Suprapubic skin (tissue), 4 donors: ENCODE data around the gene USF2.

ENCODE experiments used
- POLR2A ChIP-seq, 2 donors: fragments of 450-650 bp; IDR thresholded peaks; one replicate each; pipeline ENCODE4 v1.6.1; 2017; ENCODE audit warnings: antibody characterized with exemption in 2 of 2, mild to moderate bottlenecking in 2 of 2, moderate library complexity in 2 of 2
- POLR2AphosphoS5 ChIP-seq, 3 donors: sonication (generic); formaldehyde crosslinking; IDR thresholded peaks; one replicate each; pipeline ENCODE4 v1.6.1; 2017; ENCODE audit warnings: antibody characterized with exemption in 3 of 3
- TF ChIP-seq, protein P1 (sequence below), 2 donors: fragments of 200-600 bp in 1 of 2; fragments of 450-650 bp in 1 of 2; sonication (generic) in 1 of 2; IDR thresholded peaks; one replicate each; pipeline ENCODE4 v1.5.1; 2016 to 2019; ENCODE audit warnings: antibody characterized with exemption in 2 of 2, mild to moderate bottlenecking in 1 of 2, moderate library complexity in 1 of 2

DNA sequence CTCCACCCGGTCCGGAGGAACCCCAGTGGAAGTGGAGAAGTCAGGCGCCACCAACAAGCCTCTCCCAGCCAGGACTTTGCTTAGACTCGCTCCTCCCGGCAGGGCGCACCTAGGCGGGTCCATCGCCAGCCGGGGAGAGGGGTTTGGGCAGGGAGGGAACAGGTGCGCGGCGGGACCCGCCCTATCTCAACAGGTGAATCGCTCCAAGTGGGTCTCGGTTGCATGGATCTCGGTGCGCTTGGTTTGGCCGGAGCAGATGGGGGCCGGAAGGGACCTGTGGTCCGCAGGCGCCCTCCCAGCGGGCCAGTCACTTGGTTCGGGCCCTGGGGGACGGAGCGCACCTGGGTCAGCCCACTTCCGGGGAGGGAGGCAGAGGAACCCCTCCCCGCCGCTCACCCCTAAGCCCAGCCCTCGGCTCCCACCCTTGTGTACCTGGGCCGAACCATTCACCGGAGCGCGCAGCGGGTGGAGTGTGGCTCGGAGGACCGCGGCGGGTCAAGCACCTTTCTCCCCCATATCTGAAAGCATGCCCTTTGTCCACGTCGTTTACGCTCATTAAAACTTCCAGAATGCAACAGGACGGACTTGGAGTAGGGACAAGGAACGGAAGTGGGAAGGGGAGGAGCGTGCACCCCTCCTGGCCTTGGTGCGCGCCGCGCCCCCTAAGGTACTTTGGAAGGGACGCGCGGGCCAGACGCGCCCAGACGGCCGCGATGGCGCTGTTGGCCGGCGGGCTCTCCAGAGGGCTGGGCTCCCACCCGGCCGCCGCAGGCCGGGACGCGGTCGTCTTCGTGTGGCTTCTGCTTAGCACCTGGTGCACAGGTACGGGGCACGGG lies 20.2 kb upstream of the USF2 start, which contains the start of gene LSR:
- TF ChIP-seq, protein P1, sequence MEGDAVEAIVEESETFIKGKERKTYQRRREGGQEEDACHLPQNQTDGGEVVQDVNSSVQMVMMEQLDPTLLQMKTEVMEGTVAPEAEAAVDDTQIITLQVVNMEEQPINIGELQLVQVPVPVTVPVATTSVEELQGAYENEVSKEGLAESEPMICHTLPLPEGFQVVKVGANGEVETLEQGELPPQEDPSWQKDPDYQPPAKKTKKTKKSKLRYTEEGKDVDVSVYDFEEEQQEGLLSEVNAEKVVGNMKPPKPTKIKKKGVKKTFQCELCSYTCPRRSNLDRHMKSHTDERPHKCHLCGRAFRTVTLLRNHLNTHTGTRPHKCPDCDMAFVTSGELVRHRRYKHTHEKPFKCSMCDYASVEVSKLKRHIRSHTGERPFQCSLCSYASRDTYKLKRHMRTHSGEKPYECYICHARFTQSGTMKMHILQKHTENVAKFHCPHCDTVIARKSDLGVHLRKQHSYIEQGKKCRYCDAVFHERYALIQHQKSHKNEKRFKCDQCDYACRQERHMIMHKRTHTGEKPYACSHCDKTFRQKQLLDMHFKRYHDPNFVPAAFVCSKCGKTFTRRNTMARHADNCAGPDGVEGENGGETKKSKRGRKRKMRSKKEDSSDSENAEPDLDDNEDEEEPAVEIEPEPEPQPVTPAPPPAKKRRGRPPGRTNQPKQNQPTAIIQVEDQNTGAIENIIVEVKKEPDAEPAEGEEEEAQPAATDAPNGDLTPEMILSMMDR (IDR thresholded peaks at IDR 0.05): no peak
- TF ChIP-seq POLR2AphosphoS5 (IDR thresholded peaks at IDR 0.05) (peak in 1 of 3 donors; percentile 64), POLR2A (IDR thresholded peaks at IDR 0.05) (peak in 1 of 2 donors; percentile 21)
